ENCODE measurements around the gene APRT.

APRT gene

GRCh38 chr16:88764913-88765349, 46.8 kb downstream of the APRT start:
- DNase-seq (ENCODE audit: low read depth in 1 of 2, low spot score in 1 of 2): no peak
- TF ChIP-seq GABPA (IDR thresholded peaks at IDR 0.05; ENCODE audit: low read depth): no peak
- TF ChIP-seq, protein P1, sequence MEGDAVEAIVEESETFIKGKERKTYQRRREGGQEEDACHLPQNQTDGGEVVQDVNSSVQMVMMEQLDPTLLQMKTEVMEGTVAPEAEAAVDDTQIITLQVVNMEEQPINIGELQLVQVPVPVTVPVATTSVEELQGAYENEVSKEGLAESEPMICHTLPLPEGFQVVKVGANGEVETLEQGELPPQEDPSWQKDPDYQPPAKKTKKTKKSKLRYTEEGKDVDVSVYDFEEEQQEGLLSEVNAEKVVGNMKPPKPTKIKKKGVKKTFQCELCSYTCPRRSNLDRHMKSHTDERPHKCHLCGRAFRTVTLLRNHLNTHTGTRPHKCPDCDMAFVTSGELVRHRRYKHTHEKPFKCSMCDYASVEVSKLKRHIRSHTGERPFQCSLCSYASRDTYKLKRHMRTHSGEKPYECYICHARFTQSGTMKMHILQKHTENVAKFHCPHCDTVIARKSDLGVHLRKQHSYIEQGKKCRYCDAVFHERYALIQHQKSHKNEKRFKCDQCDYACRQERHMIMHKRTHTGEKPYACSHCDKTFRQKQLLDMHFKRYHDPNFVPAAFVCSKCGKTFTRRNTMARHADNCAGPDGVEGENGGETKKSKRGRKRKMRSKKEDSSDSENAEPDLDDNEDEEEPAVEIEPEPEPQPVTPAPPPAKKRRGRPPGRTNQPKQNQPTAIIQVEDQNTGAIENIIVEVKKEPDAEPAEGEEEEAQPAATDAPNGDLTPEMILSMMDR (IDR thresholded peaks at IDR 0.05; ENCODE audit: insufficient read depth, low read length): no peak
- no peak for TF ChIP-seq SPI1 (IDR thresholded peaks at IDR 0.05; ENCODE audit: borderline replicate concordance, low read depth)
- TF ChIP-seq POLR2AphosphoS5 (IDR thresholded peaks at IDR 0.05; ENCODE audit: low read depth): no peak
- TF ChIP-seq REST (IDR thresholded peaks at IDR 0.05; ENCODE audit: insufficient replicate concordance, low read depth): no peak
- no peak overlapping the region for H3K4me3 ChIP-seq (replicated peaks; ENCODE audit: insufficient read depth, low read length)
- H3K27ac ChIP-seq (replicated peaks): no peak overlapping the region
- H3K27me3 ChIP-seq (ENCODE audit: insufficient read depth, poor library complexity, severe bottlenecking): no peaks in the 10 kb centered on the region

GRCh38 chr16:88764080-88764479, 47.6 kb downstream of the APRT start:
- no peak for DNase-seq (ENCODE audit: low read depth in 1 of 2, low spot score in 1 of 2)
- Histone ChIP-seq H3K27ac (replicated peaks) (no peak overlapping the region), H3K4me3 (replicated peaks; ENCODE audit: insufficient read depth, low read length) (no peak overlapping the region), H3K27me3 (ENCODE audit: insufficient read depth, poor library complexity, severe bottlenecking) (no peaks in the 10 kb centered on the region)
- no peak for TF ChIP-seq REST (IDR thresholded peaks at IDR 0.05; ENCODE audit: insufficient replicate concordance, low read depth)
- no peak for TF ChIP-seq GABPA (IDR thresholded peaks at IDR 0.05; ENCODE audit: low read depth)
- TF ChIP-seq, protein P1 (IDR thresholded peaks at IDR 0.05; ENCODE audit: insufficient read depth, low read length): no peak
- TF ChIP-seq POLR2AphosphoS5 (IDR thresholded peaks at IDR 0.05; ENCODE audit: low read depth): no peak
- TF ChIP-seq SPI1 (IDR thresholded peaks at IDR 0.05; ENCODE audit: borderline replicate concordance, low read depth): no peak

DNA sequence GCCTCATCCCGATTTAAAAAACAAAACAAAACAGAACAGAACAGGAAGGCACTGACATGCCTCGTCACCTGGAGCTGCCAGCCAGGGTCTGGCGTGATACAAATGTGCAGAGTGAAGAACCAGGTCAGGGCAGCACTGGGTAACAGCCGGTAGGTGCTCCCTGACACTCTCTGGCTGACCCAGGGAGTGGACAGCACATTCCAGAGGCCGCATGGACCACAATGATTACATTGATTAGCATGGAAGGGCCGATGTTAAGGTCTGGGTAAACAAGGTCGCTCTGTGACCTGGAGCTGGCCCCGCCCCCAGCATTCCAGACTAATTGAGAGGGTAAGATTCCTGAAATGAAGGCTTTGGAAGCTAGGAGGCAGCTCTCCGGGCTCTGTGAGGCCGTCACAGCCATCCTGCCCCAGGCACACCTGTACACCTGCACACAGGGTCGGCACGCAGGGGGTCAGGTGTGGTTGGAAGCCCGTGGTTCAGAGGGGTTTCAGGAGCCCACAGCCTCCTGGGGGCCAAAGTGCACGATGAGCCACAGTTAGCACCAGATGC, 48.1 kb downstream of the APRT start:
- no peak for DNase-seq (ENCODE audit: low read depth in 1 of 2, low spot score in 1 of 2)
- TF ChIP-seq GABPA (IDR thresholded peaks at IDR 0.05; ENCODE audit: low read depth): no peak
- TF ChIP-seq, protein P1 (IDR thresholded peaks at IDR 0.05; ENCODE audit: insufficient read depth, low read length): no peak
- no peak for TF ChIP-seq SPI1 (IDR thresholded peaks at IDR 0.05; ENCODE audit: borderline replicate concordance, low read depth)
- no peak for TF ChIP-seq POLR2AphosphoS5 (IDR thresholded peaks at IDR 0.05; ENCODE audit: low read depth)
- no peak for TF ChIP-seq REST (IDR thresholded peaks at IDR 0.05; ENCODE audit: insufficient replicate concordance, low read depth)
- no peak overlapping the region for H3K27ac ChIP-seq (replicated peaks)
- no peaks in the 10 kb centered on the region for H3K27me3 ChIP-seq (ENCODE audit: insufficient read depth, poor library complexity, severe bottlenecking)
- H3K4me3 ChIP-seq (replicated peaks; ENCODE audit: insufficient read depth, low read length): no peak overlapping the region
